ENCODE results near the gene CAMTA1.

DNA sequence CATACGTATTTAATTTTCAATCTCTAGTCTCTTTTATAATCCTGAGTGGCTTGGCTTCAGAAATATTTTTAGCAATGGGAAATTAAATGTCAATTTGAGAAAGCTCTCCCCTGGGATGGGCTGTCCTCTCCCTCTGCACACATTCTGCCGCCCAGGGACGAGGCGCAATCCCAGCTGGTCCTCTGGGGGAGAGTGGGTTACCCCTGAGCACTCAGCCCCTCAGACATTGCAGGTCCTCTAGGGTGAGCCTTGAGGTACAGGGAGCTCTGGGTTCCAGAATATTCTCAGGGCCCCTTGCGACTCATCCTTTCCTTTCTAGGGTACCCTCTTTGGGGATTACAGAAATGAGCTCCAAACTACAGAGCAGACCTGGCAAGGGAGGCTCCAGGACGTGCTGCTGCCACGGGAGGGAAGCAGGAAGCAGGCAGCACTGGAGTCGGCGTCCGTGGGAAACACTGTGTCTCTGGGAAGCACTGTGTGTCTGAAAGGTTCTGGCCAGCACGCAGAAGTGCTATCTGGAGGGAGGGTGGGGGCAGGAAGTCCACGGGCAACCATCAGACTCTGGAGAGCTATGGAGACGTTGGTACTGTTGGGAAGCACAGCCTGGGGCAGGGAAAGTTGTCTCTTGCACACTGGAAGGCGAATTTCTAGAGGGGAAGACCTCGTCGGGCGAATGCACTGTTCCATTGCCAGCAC, 642.5 kb downstream of the CAMTA1 start:
- TF ChIP-seq POLR2A (IDR thresholded peaks at IDR 0.05; ENCODE audit: borderline replicate concordance, extremely low read depth, insufficient read depth, insufficient read length) = no peak
- TF ChIP-seq, protein P1, sequence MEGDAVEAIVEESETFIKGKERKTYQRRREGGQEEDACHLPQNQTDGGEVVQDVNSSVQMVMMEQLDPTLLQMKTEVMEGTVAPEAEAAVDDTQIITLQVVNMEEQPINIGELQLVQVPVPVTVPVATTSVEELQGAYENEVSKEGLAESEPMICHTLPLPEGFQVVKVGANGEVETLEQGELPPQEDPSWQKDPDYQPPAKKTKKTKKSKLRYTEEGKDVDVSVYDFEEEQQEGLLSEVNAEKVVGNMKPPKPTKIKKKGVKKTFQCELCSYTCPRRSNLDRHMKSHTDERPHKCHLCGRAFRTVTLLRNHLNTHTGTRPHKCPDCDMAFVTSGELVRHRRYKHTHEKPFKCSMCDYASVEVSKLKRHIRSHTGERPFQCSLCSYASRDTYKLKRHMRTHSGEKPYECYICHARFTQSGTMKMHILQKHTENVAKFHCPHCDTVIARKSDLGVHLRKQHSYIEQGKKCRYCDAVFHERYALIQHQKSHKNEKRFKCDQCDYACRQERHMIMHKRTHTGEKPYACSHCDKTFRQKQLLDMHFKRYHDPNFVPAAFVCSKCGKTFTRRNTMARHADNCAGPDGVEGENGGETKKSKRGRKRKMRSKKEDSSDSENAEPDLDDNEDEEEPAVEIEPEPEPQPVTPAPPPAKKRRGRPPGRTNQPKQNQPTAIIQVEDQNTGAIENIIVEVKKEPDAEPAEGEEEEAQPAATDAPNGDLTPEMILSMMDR (IDR thresholded peaks at IDR 0.05 in 2 of 3, conservative IDR thresholded peaks at IDR 0.05 in 1 of 3; ENCODE audit: borderline replicate concordance in 1 of 3, insufficient read depth in 1 of 3, low read depth in 2 of 3, low read length in 2 of 3) = no peak

Data from HCT116 (cell line).